IMR-90 (cell line): ENCODE measurements around the gene RPL18. TPM values are rescaled to one million over a fixed set of nuclear protein-coding genes. Genes with fewer than 3 reads are reported as not detected.

Source experiments
- ATAC-seq: fragments of 200-7000 bp; cut with Tn5 transposase; 2 replicates; pipeline ENCODE4 v1.9.1; 2020; ENCODE audit warnings: low read depth, mild to moderate bottlenecking, moderate library complexity
- BruUV-seq: library from RNA; stranded (reverse); fragments of 400-500 nt; replicated peaks from 2 replicates; lab custom pipeline; 2021; lab: Mats Ljungman, UMichigan
- CTCF ChIA-PET: fragments of 300-600 bp; formaldehyde crosslinking; extraction: SDS; loops from one replicate; lab custom pipeline; 2021; ENCODE audit warnings: antibody characterized with exemption; lab: Yijun Ruan, JAX
- POLR2A ChIA-PET: fragments of 300-600 bp; sonication (Branson Sonifier 250); formaldehyde crosslinking; loops from one replicate; lab custom pipeline; 2022; ENCODE audit warnings: antibody characterized with exemption; ENCODE audit not compliant: unreplicated experiment; lab: Charles Lee
- DNase-seq: peaks from one replicate; pipeline ENCODE4 v3.0.0; 2013
- H2AFZ ChIP-seq: replicated peaks from 2 replicates; pipeline ENCODE3; 2013; ENCODE audit warnings: low read length, mild to moderate bottlenecking; ENCODE audit not compliant: poor library complexity
- H2AK5ac ChIP-seq: 2 replicates; pipeline ENCODE4 v1.6.1; 2013; ENCODE audit warnings: low read depth, low read length, inconsistent platforms
- H2AK9ac ChIP-seq: replicated peaks from 2 replicates; pipeline ENCODE3; 2013; ENCODE audit warnings: mild to moderate bottlenecking, low read depth, low read length, moderate library complexity; ENCODE audit not compliant: poor library complexity
- H2BK120ac ChIP-seq: 2 replicates; pipeline ENCODE4 v1.6.1; 2013; ENCODE audit warnings: low read depth, low read length, inconsistent platforms
- H2BK15ac ChIP-seq: 3 replicates; pipeline ENCODE4 v1.6.1; 2013; ENCODE audit warnings: low read depth, low read length, inconsistent platforms
- H2BK20ac ChIP-seq: 2 replicates; pipeline ENCODE4 v1.6.1; 2013; ENCODE audit warnings: low read depth, mild to moderate bottlenecking, inconsistent platforms, low read length, moderate library complexity
- H2BK5ac ChIP-seq: 2 replicates; pipeline ENCODE4 v1.6.1; 2013; ENCODE audit warnings: mild to moderate bottlenecking, low read depth, low read length, inconsistent platforms; ENCODE audit not compliant: poor library complexity, severe bottlenecking
- H3K14ac ChIP-seq: replicated peaks from 2 replicates; pipeline ENCODE4 v1.6.1; 2013; ENCODE audit warnings: low read depth, low read length, inconsistent platforms
- H3K18ac ChIP-seq: 2 replicates; pipeline ENCODE4 v1.6.1; 2013; ENCODE audit warnings: low read depth, low read length, control low read depth
- H3K23ac ChIP-seq: 2 replicates; pipeline ENCODE4 v1.6.1; 2013; ENCODE audit warnings: low read depth, low read length, inconsistent platforms
- H3K27ac ChIP-seq: 2 replicates; pipeline ENCODE4 v1.5.1; 2013; ENCODE audit warnings: mild to moderate bottlenecking, control low read depth, low read length; ENCODE audit not compliant: insufficient read depth
- H3K27me3 ChIP-seq: 2 replicates; pipeline ENCODE4 v1.6.1; 2013; ENCODE audit warnings: low read length; ENCODE audit not compliant: control insufficient read depth, insufficient read depth
- H3K36me3 ChIP-seq: 2 replicates; pipeline ENCODE4 v1.6.1; 2013; ENCODE audit warnings: low read length, mixed read lengths; ENCODE audit not compliant: control insufficient read depth, insufficient read depth
- H3K4ac ChIP-seq: 2 replicates; pipeline ENCODE4 v1.6.1; 2013; ENCODE audit warnings: low read depth, low read length, inconsistent platforms
- H3K4me1 ChIP-seq: 2 replicates; pipeline ENCODE4 v1.6.1; 2013; ENCODE audit warnings: low read length, mixed read lengths; ENCODE audit not compliant: control insufficient read depth, insufficient read depth
- H3K4me2 ChIP-seq: 2 replicates; pipeline ENCODE4 v1.6.1; 2013; ENCODE audit warnings: low read depth, mild to moderate bottlenecking, control low read depth, low read length, moderate library complexity
- H3K4me3 ChIP-seq: 2 replicates; pipeline ENCODE4 v1.5.1; 2013; ENCODE audit warnings: low read depth, mild to moderate bottlenecking, control low read depth, low read length, moderate library complexity; ENCODE audit not compliant: insufficient read depth
- H3K56ac ChIP-seq: 2 replicates; pipeline ENCODE4 v1.6.1; 2013; ENCODE audit warnings: low read length, inconsistent platforms; ENCODE audit not compliant: insufficient read depth; ENCODE audit errors: extremely low read depth
- H3K79me1 ChIP-seq, 2 experiments: 2 replicates each; pipeline ENCODE4 v1.6.1; 2013; ENCODE audit warnings: low read length in 2 of 2, inconsistent platforms in 1 of 2, low read depth in 1 of 2
- H3K9ac ChIP-seq: 2 replicates; pipeline ENCODE4 v1.6.1; 2013; ENCODE audit warnings: low read depth, low read length, control low read depth
- H3K9me1 ChIP-seq: 2 replicates; pipeline ENCODE4 v1.6.1; 2013; ENCODE audit warnings: low read length, inconsistent platforms; ENCODE audit not compliant: insufficient read depth
- H3K9me3 ChIP-seq: 2 replicates; pipeline ENCODE4 v1.6.1; 2013; ENCODE audit warnings: low read length; ENCODE audit not compliant: control insufficient read depth, insufficient read depth
- H4K20me1 ChIP-seq: 2 replicates; pipeline ENCODE4 v1.6.1; 2013; ENCODE audit warnings: low read length, inconsistent platforms; ENCODE audit not compliant: insufficient read depth
- H4K5ac ChIP-seq: 2 replicates; pipeline ENCODE4 v1.6.1; 2013; ENCODE audit warnings: mild to moderate bottlenecking, low read depth, low read length, control low read depth
- H4K8ac ChIP-seq, 2 experiments: 2 replicates each; pipeline ENCODE4 v1.6.1; 2013; ENCODE audit warnings: low read depth in 2 of 2, low read length in 2 of 2, control low read depth in 1 of 2, inconsistent platforms in 1 of 2
- H4K91ac ChIP-seq: 2 replicates; pipeline ENCODE4 v1.6.1; 2013; ENCODE audit warnings: low read depth, low read length, inconsistent platforms; ENCODE audit not compliant: insufficient read depth
- BHLHE40 ChIP-seq: fragments of 150-350 bp; IDR thresholded peaks from 2 replicates; pipeline ENCODE4 v1.6.1; 2016; ENCODE audit warnings: mild to moderate bottlenecking, low read depth, low read length
- CEBPB ChIP-seq: IDR thresholded peaks from 2 replicates; pipeline ENCODE4 v1.6.1; 2012; ENCODE audit warnings: low read depth, low read length, improper control_type of control experiment
- RFX5 ChIP-seq: IDR thresholded peaks from 2 replicates; pipeline ENCODE4 v1.8.0; 2012; ENCODE audit warnings: low read depth, mild to moderate bottlenecking, low read length, moderate library complexity
- SMC3 ChIP-seq: fragments of 150-350 bp; IDR thresholded peaks from 2 replicates; pipeline ENCODE4 v1.6.1; 2016; ENCODE audit warnings: low read depth, mild to moderate bottlenecking, antibody characterized with exemption, low read length, moderate library complexity
- WGBS, 2 experiments: methylation state at CpG; one replicate each; pipeline versions ENCODE4 v1.1.5 to v1.1.7; 2013; ENCODE audit warnings: missing lambda C conversion rate in 2 of 2; ENCODE audit not compliant: insufficient read length in 1 of 2; ENCODE audit errors: extremely low coverage in 2 of 2; 5-methylcytosine and 5-hydroxymethylcytosine counted together
- dilution Hi-C: fragments of 300-500 bp; cut with HindIII; formaldehyde crosslinking; loops from one replicate; pipeline ENCODE4 v1.14.3; 2018; ENCODE audit warnings: low sequenced_read_pairs; ENCODE audit not compliant: unreplicated experiment
- in situ Hi-C: fragments of 300-500 bp; cut with MboI; formaldehyde crosslinking; loops from 3 replicates; pipeline ENCODE4 v1.14.3; 2019; ENCODE audit warnings: low sequenced_read_pairs, inconsistent platforms, mixed read lengths
- intact Hi-C: fragments of 100-400 bp; cut with micrococcal nuclease; formaldehyde crosslinking; loops from 2 replicates; pipeline ENCODE4 v1.10.0; 2022
- polyA plus RNA-seq, 3 experiments: library from polyadenylated mRNA; depleted of rRNA; stranded (reverse); fragments of >200 nt; gene quantifications; 2 replicates each; pipeline ENCODE4 v1.2.3, GENCODE V29; 2012; ENCODE audit warnings: low replicate concordance in 1 of 3
- total RNA-seq: library from RNA; depleted of rRNA; stranded (reverse); fragments of >200 nt; gene quantifications from 2 replicates; pipeline ENCODE4 v1.2.3, GENCODE V29; 2012

Gene RPL18
- total and polyA plus RNA-seq, 2 of the 4 experiments (the other 2 are of a cell fraction) = 1,909 to 2,254 TPM

DNA sequence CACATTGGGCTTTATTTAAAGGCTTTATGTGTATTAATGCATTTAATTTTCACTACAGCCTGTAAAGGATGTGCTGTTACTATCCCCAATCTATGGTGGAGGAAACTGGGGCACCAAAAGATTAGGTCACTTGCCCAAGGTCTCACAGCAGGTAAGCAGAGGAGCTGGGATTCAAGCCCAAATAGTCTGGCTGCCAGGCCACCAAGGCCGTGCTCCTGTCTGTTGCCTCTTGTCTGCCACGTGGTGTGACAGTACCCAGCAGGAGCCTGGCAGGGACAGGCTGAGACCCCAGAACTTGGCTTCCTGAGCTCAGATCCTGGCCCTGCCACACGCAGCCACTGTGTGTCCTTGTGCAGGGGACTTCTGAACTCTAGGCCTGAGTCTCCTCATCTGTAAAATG is 49.4 kb upstream of the RPL18 start:
- Histone ChIP-seq H3K36me3 (no peaks in the 10 kb centered on the region), H4K5ac (no peak overlapping the region), H2BK5ac (no peak overlapping the region), H2BK20ac (no peak overlapping the region), H2AK9ac (no peak overlapping the region), H3K14ac (no peak overlapping the region), H3K9ac (no peak overlapping the region), H3K18ac (no peak overlapping the region), H2AFZ (no peak overlapping the region), H2BK120ac (no peak overlapping the region), H3K27ac (no peak overlapping the region), H4K20me1 (no peaks in the 10 kb centered on the region), H3K27me3 (peaks cover 5% of the 10 kb centered on the region), H3K4ac (no peak overlapping the region), H3K79me1 (no peaks in the 10 kb centered on the region), H2BK15ac (no peak overlapping the region), H4K91ac (no peak overlapping the region), H4K8ac (no peak overlapping the region), H2AK5ac (no peak overlapping the region), H3K4me1 (no peaks in the 10 kb centered on the region), H3K23ac (no peak overlapping the region), H3K9me3 (no peaks in the 10 kb centered on the region), H3K4me2 (no peak overlapping the region), H3K4me3 (no peak overlapping the region), H3K9me1 (no peaks in the 10 kb centered on the region), H3K56ac (no peak overlapping the region)
- dilution Hi-C loops = no loop called here
- no peak for ATAC-seq
- intact Hi-C loops = no loop called here
- BruUV-seq = no TSS peak
- TF ChIP-seq BHLHE40 (no peak), CEBPB (no peak), SMC3 (no peak), RFX5 (no peak)
- no peak for DNase-seq
- ChIA-PET CTCF (no interaction called here), POLR2A (no interaction called here)
- WGBS, 2 experiments = 59% methylated on average over 3 of the region's 3 CpGs; no CpG with 5 or more reads in 1 of the 2 experiments
- in situ Hi-C loops = no loop called here
